Measurements from ENCODE around the gene IL23R.
"Not testable (repeated sequence)": the region's sequence is repeated elsewhere in the genome, so short reads cannot be mapped to it uniquely, and the experiment has no call there.

Gene IL23R

GRCh38 chr1:67140460-67140859, 25.8 kb upstream of the IL23R start:
- DNase-seq (ENCODE audit: low read depth), result no peak
- TF ChIP-seq CTCF (IDR thresholded peaks at IDR 0.05; ENCODE audit: low read depth, low read length, missing control alignments), result no peak
- no peak overlapping the region for H3K4me3 ChIP-seq (ENCODE audit: low read depth, low read length)

DNA sequence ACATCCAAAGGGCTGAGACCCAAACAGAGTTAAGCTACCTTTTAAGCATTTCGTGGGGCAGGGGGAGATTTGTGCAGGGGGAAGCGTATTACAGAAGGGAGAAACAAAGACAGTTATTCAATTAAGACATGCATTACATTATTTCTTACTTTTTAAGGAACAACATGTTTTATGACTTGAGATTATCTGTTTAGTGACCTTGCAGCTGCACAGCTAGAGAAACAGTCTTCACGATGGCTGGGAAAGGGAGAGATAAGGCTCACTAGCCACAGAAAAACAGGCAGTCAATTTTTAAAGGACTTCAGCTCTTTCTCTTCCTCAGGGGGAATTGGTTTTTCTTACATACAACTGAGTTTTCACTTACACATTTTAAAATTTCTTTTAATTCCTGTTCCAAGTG, 24.4 kb upstream of the IL23R start:
- not testable (repeated sequence) for H3K4me3 ChIP-seq (ENCODE audit: low read depth, low read length); DNase-seq (ENCODE audit: low read depth)

DNA sequence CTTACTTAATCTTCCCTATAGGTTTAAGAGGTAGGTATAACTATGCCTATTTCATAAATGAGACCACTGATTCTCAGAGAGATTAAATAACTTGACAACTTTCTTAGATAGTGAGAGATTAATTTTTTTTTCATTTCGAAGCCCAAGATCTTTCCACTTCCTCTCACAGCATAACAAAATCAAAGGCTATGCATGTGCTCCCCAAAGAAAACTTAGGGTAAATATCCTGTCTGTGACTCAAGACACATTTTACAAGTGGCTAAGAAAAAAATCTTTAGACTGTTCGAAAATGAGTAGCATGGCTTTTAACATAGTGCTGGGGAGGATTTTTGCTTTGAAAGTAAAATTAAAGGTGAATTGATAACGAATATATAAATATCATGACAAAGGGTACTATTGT, 23.3 kb upstream of the IL23R start:
- TF ChIP-seq CTCF (IDR thresholded peaks at IDR 0.05; ENCODE audit: low read depth, low read length, missing control alignments), result no peak
- H3K4me3 ChIP-seq (ENCODE audit: low read depth, low read length), result no peak overlapping the region
- DNase-seq (ENCODE audit: low read depth), result no peak

DNA sequence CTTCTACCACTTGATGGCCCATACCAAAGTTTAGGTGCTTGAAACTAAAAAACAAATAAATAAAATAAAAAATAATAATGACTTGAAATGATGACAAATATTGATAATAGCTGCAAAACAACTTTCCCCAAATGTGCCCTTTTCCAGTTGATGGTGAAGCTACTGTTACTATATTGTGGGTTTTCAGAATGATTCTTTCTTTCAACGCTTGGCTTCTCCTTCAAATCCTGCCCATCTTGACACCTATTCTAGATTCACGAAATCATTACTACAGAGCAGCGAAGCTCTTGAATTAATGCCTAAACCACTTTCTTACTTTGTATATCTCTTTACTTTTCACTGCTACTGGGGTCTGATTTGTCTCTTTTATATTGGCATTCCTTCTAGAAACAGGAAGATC, 22.3 kb upstream of the IL23R start:
- no peak for TF ChIP-seq CTCF (IDR thresholded peaks at IDR 0.05; ENCODE audit: low read depth, low read length, missing control alignments)
- DNase-seq (ENCODE audit: low read depth), result no peak
- no peak overlapping the region for H3K4me3 ChIP-seq (ENCODE audit: low read depth, low read length)

DNA sequence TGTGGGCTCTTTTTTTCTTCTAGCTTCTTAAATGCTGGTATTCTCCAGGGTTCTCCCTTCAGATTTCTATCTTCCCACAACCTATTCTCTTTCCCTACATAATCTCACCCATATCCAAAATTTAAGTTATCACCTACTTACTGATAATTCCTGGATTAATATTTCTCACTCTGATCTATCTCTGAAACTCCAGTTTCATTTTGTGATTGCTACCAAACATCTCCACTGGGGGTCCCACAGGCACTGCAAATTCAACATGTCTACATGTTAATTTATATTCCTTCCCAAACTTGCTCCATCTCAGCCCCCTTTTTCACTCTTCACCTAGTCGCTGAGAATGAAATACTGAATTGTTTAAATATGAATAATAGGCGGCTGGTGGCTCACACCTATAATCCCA, 21.6 kb upstream of the IL23R start:
- no peak overlapping the region for H3K4me3 ChIP-seq (ENCODE audit: low read depth, low read length)
- peak; percentile 43 for TF ChIP-seq CTCF (IDR thresholded peaks at IDR 0.05; ENCODE audit: low read depth, low read length, missing control alignments)
- no peak for DNase-seq (ENCODE audit: low read depth)

GRCh38 chr1:67146101-67146500, 20.2 kb upstream of the IL23R start:
- no peak for DNase-seq (ENCODE audit: low read depth)
- no peak for TF ChIP-seq CTCF (IDR thresholded peaks at IDR 0.05; ENCODE audit: low read depth, low read length, missing control alignments)
- H3K4me3 ChIP-seq (ENCODE audit: low read depth, low read length), result no peak overlapping the region

DNA sequence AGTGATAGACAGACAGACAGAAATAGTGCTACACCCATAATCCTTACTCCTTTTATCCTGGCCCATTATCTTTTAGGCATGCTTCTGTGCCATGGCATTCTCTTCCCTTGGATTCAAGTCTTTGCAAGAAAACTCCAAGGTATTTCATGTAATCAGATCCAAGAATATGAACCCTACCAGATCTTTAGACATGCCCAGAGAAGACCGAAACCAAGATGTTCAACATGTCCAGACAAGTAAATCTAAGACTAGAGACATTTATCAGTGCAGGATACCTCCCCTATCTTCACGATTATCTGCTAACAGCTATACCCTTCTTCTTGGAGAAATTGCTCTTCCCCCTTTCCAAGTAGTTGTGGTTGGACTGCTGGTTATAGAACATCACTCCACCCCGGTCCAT, 19.7 kb upstream of the IL23R start:
- no peak overlapping the region for H3K4me3 ChIP-seq (ENCODE audit: low read depth, low read length)
- no peak for DNase-seq (ENCODE audit: low read depth)
- no peak for TF ChIP-seq CTCF (IDR thresholded peaks at IDR 0.05; ENCODE audit: low read depth, low read length, missing control alignments)

- not testable (repeated sequence) for DNase-seq (ENCODE audit: low read depth); H3K4me3 ChIP-seq (ENCODE audit: low read depth, low read length)
These were observed 18.3 kb upstream of the IL23R start for GRCh38 chr1:67147973-67148372.

All from GM12864 (cell line).